HepG2 (cell line): ENCODE results near the gene YKT6. TPM values are rescaled to one million over a fixed set of nuclear protein-coding genes. Genes with fewer than 3 reads are reported as not detected.

Source experiments
- BRD4 ChIP-seq: sonication (generic); formaldehyde crosslinking; IDR thresholded peaks from 2 replicates; pipeline ENCODE4 v1.4.0; 2020; ENCODE audit warnings: missing genetic modification reagents
- CHCHD3 ChIP-seq: sonication (generic); formaldehyde crosslinking; IDR thresholded peaks from 2 replicates; pipeline ENCODE4 v1.8.0; 2022; ENCODE audit warnings: mild to moderate bottlenecking, missing genetic modification reagents, moderate library complexity
- FOXC1 ChIP-seq: sonication (generic); formaldehyde crosslinking; IDR thresholded peaks from 2 replicates; pipeline ENCODE4 v1.8.0; 2022; ENCODE audit warnings: mild to moderate bottlenecking, missing genetic modification reagents, borderline replicate concordance
- GATAD1 ChIP-seq: IDR thresholded peaks from 2 replicates; pipeline ENCODE4 v1.6.1; 2016; ENCODE audit warnings: missing genetic modification reagents, missing compliant biosample characterization
- KAT7 ChIP-seq: IDR thresholded peaks from 2 replicates; pipeline ENCODE4 v1.6.1; 2018; ENCODE audit warnings: borderline replicate concordance, missing compliant biosample characterization
- MXD4 ChIP-seq: IDR thresholded peaks from 2 replicates; pipeline ENCODE4 v1.6.1; 2016; ENCODE audit warnings: mild to moderate bottlenecking, missing biosample characterization, missing genetic modification reagents
- POLR2AphosphoS2 ChIP-seq: IDR thresholded peaks from 2 replicates; pipeline ENCODE4 v1.6.1; 2011; ENCODE audit warnings: low read depth, low read length, improper control_type of control experiment
- TOPORS ChIP-seq: sonication (generic); formaldehyde crosslinking; IDR thresholded peaks from 2 replicates; pipeline ENCODE4 v1.8.0; 2023; ENCODE audit warnings: mild to moderate bottlenecking, missing genetic modification reagents
- ZBTB20 ChIP-seq: sonication (generic); formaldehyde crosslinking; IDR thresholded peaks from 2 replicates; pipeline ENCODE4 v1.8.1; 2023; ENCODE audit warnings: missing genetic modification reagents, low read depth, mild to moderate bottlenecking, borderline replicate concordance
- ZNF282 ChIP-seq: fragments of 450-650 bp; IDR thresholded peaks from 2 replicates; pipeline ENCODE4 v1.6.1; 2018; ENCODE audit not compliant: partially characterized antibody
- ZNF557 ChIP-seq: sonication (generic); formaldehyde crosslinking; IDR thresholded peaks from 2 replicates; pipeline ENCODE4 v1.4.0; 2020; ENCODE audit warnings: missing genetic modification reagents
- ZNF747 ChIP-seq: sonication (generic); formaldehyde crosslinking; IDR thresholded peaks from 2 replicates; pipeline ENCODE4 v1.8.1; 2023; ENCODE audit warnings: missing genetic modification reagents, mild to moderate bottlenecking, borderline replicate concordance
- polyA plus RNA-seq, 8 experiments: library from polyadenylated mRNA; depleted of rRNA in 3 of 8; stranded (reverse) in 7 of 8; unstranded in 1 of 8; fragments of >200 nt; fragmentation: Illumina TruSeq in 4 of 8; extraction: Trizol in 4 of 8; gene quantifications; 2 replicates each; pipeline versions ENCODE4 v1.2.1 to v1.2.3, GENCODE V29; 2011 to 2016; ENCODE audit warnings: low read depth in 4 of 8, missing spikeins in 1 of 8, mixed read lengths in 1 of 8; ENCODE audit not compliant: insufficient read depth in 1 of 8
- total RNA-seq, 5 experiments: library from RNA; depleted of rRNA; stranded (reverse); fragments of >200 nt; fragmentation: Illumina TruSeq; extraction: Trizol; gene quantifications; 2 replicates each; pipeline ENCODE4 v1.2.3, GENCODE V29; 2016; ENCODE audit warnings: low read depth in 1 of 5
- TF ChIP-seq, protein P1 (sequence below): sonication (generic); formaldehyde crosslinking; IDR thresholded peaks from 2 replicates; pipeline ENCODE4 v1.4.0; 2020; ENCODE audit warnings: missing genetic modification reagents, borderline replicate concordance
- TF ChIP-seq, protein P2 (sequence below): IDR thresholded peaks from 2 replicates; pipeline ENCODE4 v1.6.1; 2016; ENCODE audit warnings: missing biosample characterization, missing genetic modification reagents, low read depth
- TF ChIP-seq, protein P3 (sequence below): sonication (generic); formaldehyde crosslinking; IDR thresholded peaks from 2 replicates; pipeline ENCODE4 v1.5.1; 2020; ENCODE audit warnings: missing genetic modification reagents, mild to moderate bottlenecking, borderline replicate concordance
- TF ChIP-seq, protein P4 (sequence below): sonication (generic); formaldehyde crosslinking; IDR thresholded peaks from 2 replicates; pipeline ENCODE4 v1.4.0; 2020; ENCODE audit warnings: missing genetic modification reagents
- TF ChIP-seq, protein P5 (sequence below): sonication (generic); formaldehyde crosslinking; IDR thresholded peaks from 2 replicates; pipeline ENCODE4 v1.5.1; 2020; ENCODE audit warnings: mild to moderate bottlenecking, missing genetic modification reagents, moderate library complexity

The YKT6 gene
- total and polyA plus RNA-seq, 2 of the 13 experiments (the other 11 are each of a cell fraction or from before 2014, with no cell fraction given) = 52.2 to 60.3 TPM

DNA sequence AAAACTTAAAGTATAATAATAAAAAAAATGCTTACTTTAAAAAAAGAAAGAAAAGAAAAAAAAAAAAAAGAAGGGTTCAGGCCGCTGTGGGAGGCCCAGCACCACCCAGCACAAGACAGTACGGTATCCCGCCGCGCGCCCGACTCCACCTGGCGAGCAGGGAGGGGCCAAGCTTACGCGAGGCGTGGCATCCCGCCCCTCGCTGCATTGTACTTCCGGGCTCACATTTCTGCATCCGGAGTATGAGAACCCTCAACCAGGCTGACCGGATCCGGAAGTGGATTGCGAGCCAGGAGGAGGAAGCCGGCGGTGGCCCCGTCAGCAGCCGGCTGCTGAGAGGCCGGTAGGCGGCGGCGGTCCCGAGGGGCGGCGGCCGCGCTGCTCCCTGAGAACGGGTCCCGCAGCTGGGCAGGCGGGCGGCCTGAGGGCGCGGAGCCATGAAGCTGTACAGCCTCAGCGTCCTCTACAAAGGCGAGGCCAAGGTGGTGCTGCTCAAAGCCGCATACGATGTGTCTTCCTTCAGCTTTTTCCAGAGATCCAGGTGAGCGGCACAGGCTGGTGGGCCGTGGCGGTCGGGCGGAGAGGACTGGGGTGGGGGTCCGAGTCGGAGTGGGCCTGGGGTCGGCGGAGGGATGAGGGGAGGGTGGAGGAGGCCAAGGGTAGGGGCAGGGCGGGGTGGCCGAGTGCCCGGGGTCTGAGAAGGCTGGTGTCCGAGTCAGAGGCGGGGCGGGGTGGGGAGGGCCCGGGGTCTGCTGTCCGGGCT lies at the start of gene YKT6 (continued):
- TF ChIP-seq, protein P1, sequence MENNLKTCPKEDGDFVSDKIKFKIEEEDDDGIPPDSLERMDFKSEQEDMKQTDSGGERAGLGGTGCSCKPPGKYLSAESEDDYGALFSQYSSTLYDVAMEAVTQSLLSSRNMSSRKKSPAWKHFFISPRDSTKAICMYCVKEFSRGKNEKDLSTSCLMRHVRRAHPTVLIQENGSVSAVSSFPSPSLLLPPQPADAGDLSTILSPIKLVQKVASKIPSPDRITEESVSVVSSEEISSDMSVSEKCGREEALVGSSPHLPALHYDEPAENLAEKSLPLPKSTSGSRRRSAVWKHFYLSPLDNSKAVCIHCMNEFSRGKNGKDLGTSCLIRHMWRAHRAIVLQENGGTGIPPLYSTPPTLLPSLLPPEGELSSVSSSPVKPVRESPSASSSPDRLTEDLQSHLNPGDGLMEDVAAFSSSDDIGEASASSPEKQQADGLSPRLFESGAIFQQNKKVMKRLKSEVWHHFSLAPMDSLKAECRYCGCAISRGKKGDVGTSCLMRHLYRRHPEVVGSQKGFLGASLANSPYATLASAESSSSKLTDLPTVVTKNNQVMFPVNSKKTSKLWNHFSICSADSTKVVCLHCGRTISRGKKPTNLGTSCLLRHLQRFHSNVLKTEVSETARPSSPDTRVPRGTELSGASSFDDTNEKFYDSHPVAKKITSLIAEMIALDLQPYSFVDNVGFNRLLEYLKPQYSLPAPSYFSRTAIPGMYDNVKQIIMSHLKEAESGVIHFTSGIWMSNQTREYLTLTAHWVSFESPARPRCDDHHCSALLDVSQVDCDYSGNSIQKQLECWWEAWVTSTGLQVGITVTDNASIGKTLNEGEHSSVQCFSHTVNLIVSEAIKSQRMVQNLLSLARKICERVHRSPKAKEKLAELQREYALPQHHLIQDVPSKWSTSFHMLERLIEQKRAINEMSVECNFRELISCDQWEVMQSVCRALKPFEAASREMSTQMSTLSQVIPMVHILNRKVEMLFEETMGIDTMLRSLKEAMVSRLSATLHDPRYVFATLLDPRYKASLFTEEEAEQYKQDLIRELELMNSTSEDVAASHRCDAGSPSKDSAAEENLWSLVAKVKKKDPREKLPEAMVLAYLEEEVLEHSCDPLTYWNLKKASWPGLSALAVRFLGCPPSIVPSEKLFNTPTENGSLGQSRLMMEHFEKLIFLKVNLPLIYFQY = 0 out of 2 replicates have a peak, but pooled peaks have one; percentile 20
- TF ChIP-seq ZNF747 (peak; percentile 69; the same call in 1 of the 2 replicates), GATAD1 (CRISPR knock-in tag) (peak; percentile 89), FOXC1 (CRISPR knock-in tag) (0 out of 2 replicates have a peak, but pooled peaks have one; percentile 30), ZNF557 (no peak), BRD4 (0 out of 2 replicates have a peak, but pooled peaks have one; percentile 42), MXD4 (CRISPR knock-in tag) (0 out of 2 replicates have a peak, but pooled peaks have one; percentile 67), POLR2AphosphoS2 (no peak), ZNF282 (no peak), CHCHD3 (CRISPR knock-in tag) (no peak), TOPORS (CRISPR knock-in tag) (peak; percentile 44; the same call in 1 of the 2 replicates), KAT7 (CRISPR knock-in tag) (peak; percentile 63; the same call in 1 of the 2 replicates), ZBTB20 (CRISPR knock-in tag) (peak; percentile 58; the same call in 1 of the 2 replicates)
- TF ChIP-seq, protein P2, sequence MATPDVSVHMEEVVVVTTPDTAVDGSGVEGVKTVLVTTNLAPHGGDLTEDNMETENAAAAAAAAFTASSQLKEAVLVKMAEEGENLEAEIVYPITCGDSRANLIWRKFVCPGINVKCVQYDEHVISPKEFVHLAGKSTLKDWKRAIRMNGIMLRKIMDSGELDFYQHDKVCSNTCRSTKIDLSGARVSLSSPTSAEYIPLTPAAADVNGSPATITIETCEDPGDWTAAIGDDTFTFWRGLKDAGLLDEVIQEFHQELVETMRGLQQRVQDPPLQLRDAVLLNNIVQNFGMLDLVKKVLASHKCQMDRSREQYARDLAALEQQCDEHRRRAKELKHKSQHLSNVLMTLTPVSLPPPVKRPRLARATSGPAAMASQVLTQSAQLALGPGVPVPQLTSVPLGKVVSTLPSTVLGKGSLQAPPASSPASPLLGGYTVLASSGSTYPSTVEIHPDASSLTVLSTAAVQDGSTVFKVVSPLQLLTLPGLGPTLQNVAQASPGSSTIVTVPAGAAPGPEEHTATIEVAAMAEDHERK = peak; percentile 69
- TF ChIP-seq, protein P3, sequence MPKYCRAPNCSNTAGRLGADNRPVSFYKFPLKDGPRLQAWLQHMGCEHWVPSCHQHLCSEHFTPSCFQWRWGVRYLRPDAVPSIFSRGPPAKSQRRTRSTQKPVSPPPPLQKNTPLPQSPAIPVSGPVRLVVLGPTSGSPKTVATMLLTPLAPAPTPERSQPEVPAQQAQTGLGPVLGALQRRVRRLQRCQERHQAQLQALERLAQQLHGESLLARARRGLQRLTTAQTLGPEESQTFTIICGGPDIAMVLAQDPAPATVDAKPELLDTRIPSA (CRISPR knock-in tag) = 0 out of 2 replicates have a peak, but pooled peaks have one; percentile 47
- TF ChIP-seq, protein P4, sequence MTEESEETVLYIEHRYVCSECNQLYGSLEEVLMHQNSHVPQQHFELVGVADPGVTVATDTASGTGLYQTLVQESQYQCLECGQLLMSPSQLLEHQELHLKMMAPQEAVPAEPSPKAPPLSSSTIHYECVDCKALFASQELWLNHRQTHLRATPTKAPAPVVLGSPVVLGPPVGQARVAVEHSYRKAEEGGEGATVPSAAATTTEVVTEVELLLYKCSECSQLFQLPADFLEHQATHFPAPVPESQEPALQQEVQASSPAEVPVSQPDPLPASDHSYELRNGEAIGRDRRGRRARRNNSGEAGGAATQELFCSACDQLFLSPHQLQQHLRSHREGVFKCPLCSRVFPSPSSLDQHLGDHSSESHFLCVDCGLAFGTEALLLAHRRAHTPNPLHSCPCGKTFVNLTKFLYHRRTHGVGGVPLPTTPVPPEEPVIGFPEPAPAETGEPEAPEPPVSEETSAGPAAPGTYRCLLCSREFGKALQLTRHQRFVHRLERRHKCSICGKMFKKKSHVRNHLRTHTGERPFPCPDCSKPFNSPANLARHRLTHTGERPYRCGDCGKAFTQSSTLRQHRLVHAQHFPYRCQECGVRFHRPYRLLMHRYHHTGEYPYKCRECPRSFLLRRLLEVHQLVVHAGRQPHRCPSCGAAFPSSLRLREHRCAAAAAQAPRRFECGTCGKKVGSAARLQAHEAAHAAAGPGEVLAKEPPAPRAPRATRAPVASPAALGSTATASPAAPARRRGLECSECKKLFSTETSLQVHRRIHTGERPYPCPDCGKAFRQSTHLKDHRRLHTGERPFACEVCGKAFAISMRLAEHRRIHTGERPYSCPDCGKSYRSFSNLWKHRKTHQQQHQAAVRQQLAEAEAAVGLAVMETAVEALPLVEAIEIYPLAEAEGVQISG (CRISPR knock-in tag) = peak; percentile 94
- TF ChIP-seq, protein P5, sequence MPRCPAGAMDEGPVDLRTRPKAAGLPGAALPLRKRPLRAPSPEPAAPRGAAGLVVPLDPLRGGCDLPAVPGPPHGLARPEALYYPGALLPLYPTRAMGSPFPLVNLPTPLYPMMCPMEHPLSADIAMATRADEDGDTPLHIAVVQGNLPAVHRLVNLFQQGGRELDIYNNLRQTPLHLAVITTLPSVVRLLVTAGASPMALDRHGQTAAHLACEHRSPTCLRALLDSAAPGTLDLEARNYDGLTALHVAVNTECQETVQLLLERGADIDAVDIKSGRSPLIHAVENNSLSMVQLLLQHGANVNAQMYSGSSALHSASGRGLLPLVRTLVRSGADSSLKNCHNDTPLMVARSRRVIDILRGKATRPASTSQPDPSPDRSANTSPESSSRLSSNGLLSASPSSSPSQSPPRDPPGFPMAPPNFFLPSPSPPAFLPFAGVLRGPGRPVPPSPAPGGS = 0 out of 2 replicates have a peak, but pooled peaks have one; percentile 20
